SK-N-SH (cell line): ENCODE results near the gene FKBP7. TPM values are rescaled to one million over a fixed set of nuclear protein-coding genes. Genes with fewer than 3 reads are reported as not detected.

Experiments
- CTCF ChIA-PET: fragments of 300-600, 350-600 bp; formaldehyde crosslinking; extraction: SDS; loops from one replicate; lab custom pipeline; 2021; lab: Yijun Ruan, JAX
- POLR2A ChIA-PET: fragments of 350-600 bp; sonication (Branson Sonifier 250); formaldehyde crosslinking; extraction: SDS; loops from one replicate; lab custom pipeline; 2020; ENCODE audit warnings: antibody characterized with exemption, inconsistent platforms; lab: Yijun Ruan, JAX
- DNase-seq: peaks from one replicate; pipeline ENCODE4 v3.0.0; 2012
- H2AFZ ChIP-seq: fragments of 200-600 bp; sonication (generic); 2 replicates; pipeline ENCODE4 v1.8.1; 2016; ENCODE audit warnings: antibody characterized with exemption, mild to moderate bottlenecking, low read depth
- H3F3A ChIP-seq: fragments of 200-600 bp; sonication (generic); replicated peaks from 2 replicates; pipeline ENCODE3; 2016; ENCODE audit warnings: antibody characterized with exemption, mild to moderate bottlenecking; ENCODE audit not compliant: insufficient read depth
- H3K27ac ChIP-seq, 2 experiments: fragments of 200-500 bp in 1 of 2; fragments of 200-600 bp in 1 of 2; sonication (Bioruptor generic) in 1 of 2; sonication (generic), shearing (Covaris generic) in 1 of 2; 2 replicates each; pipeline versions ENCODE4 v1.5.1 to v1.6.1; 2014 to 2016; ENCODE audit warnings: low read depth in 2 of 2, inconsistent platforms in 1 of 2, low read length in 1 of 2, mild to moderate bottlenecking in 1 of 2, mixed read lengths in 1 of 2
- H3K27me3 ChIP-seq: fragments of 200-600 bp; sonication (generic), shearing (Covaris generic); 2 replicates; pipeline ENCODE4 v1.6.1; 2016; ENCODE audit warnings: mixed run types; ENCODE audit not compliant: insufficient read depth
- H3K36me3 ChIP-seq, 2 experiments: fragments of 200-500 bp in 1 of 2; fragments of 200-600 bp in 1 of 2; sonication (Bioruptor generic) in 1 of 2; sonication (generic) in 1 of 2; replicated peaks in 1 of 2; 2 replicates each; pipeline versions ENCODE3 to v1.5.1; 2014 to 2016; ENCODE audit warnings: low read length in 1 of 2, mild to moderate bottlenecking in 1 of 2; ENCODE audit not compliant: insufficient read depth in 2 of 2, control insufficient read depth in 1 of 2
- H3K4me1 ChIP-seq, 2 experiments: fragments of 200-500 bp in 1 of 2; fragments of 200-600 bp in 1 of 2; sonication (Bioruptor generic) in 1 of 2; sonication (generic), shearing (Covaris generic) in 1 of 2; 2 replicates each; pipeline versions ENCODE4 v1.5.1 to v1.6.1; 2014 to 2016; ENCODE audit warnings: low read depth in 1 of 2, low read length in 1 of 2, mixed run types in 1 of 2; ENCODE audit not compliant: insufficient read depth in 2 of 2, control insufficient read depth in 1 of 2
- H3K4me2 ChIP-seq: fragments of 200-600 bp; sonication (generic), shearing (Covaris generic); 2 replicates; pipeline ENCODE4 v1.6.1; 2017; ENCODE audit warnings: mixed run types
- H3K4me3 ChIP-seq, 2 experiments: fragments of 200-500 bp in 1 of 2; fragments of 200-600 bp in 1 of 2; sonication (Bioruptor generic) in 1 of 2; sonication (generic), shearing (Covaris generic) in 1 of 2; 2 replicates each; pipeline versions ENCODE4 v1.5.1 to v1.8.1; 2014 to 2016; ENCODE audit warnings: low read depth in 2 of 2, inconsistent platforms in 1 of 2, low read length in 1 of 2, mild to moderate bottlenecking in 1 of 2, mixed read lengths in 1 of 2, moderate library complexity in 1 of 2
- H3K79me2 ChIP-seq: fragments of 200-600 bp; sonication (generic); 2 replicates; pipeline ENCODE4 v1.8.1; 2017; ENCODE audit warnings: mild to moderate bottlenecking; ENCODE audit not compliant: insufficient read depth
- H3K9ac ChIP-seq: fragments of 200-600 bp; sonication (generic); 2 replicates; pipeline ENCODE4 v1.6.1; 2017; ENCODE audit warnings: mixed run types
- H3K9me2 ChIP-seq: fragments of 200-600 bp; sonication (generic); 2 replicates; pipeline ENCODE4 v1.6.1; 2017; ENCODE audit warnings: mixed run types
- H3K9me3 ChIP-seq: fragments of 200-600 bp; sonication (generic); 2 replicates; pipeline ENCODE4 v1.6.1; 2017; ENCODE audit warnings: mixed run types, mild to moderate bottlenecking, moderate library complexity
- H4K20me1 ChIP-seq: fragments of 200-600 bp; sonication (generic); 2 replicates; pipeline ENCODE4 v1.6.1; 2017; ENCODE audit warnings: mild to moderate bottlenecking, mixed run types; ENCODE audit not compliant: insufficient read depth
- CHD2 ChIP-seq: fragments of 150-350 bp; IDR thresholded peaks from 2 replicates; pipeline ENCODE4 v1.6.1; 2018; ENCODE audit warnings: low read length; ENCODE audit not compliant: partially characterized antibody
- FOXJ3 ChIP-seq: sonication (generic); formaldehyde crosslinking; IDR thresholded peaks from 2 replicates; pipeline ENCODE4 v1.5.1; 2020; ENCODE audit warnings: mild to moderate bottlenecking, missing genetic modification reagents
- GATA2 ChIP-seq: sonication (generic); formaldehyde crosslinking; IDR thresholded peaks from 2 replicates; pipeline ENCODE4 v1.5.0; 2020; ENCODE audit warnings: mild to moderate bottlenecking, missing genetic modification reagents
- JUND ChIP-seq: IDR thresholded peaks from 2 replicates; pipeline ENCODE4 v1.4.0; 2012
- RAD21 ChIP-seq: IDR thresholded peaks from 2 replicates; pipeline ENCODE4 v1.6.1; 2012; ENCODE audit warnings: mild to moderate bottlenecking, low read length
- RCOR1 ChIP-seq: fragments of 150-350 bp; IDR thresholded peaks from 2 replicates; pipeline ENCODE4 v1.6.1; 2017; ENCODE audit warnings: antibody characterized with exemption, low read length
- TEAD4 ChIP-seq: IDR thresholded peaks from 2 replicates; pipeline ENCODE4 v1.4.0; 2012; ENCODE audit warnings: mild to moderate bottlenecking, borderline replicate concordance; ENCODE audit not compliant: insufficient read depth
- YY1 ChIP-seq: IDR thresholded peaks from 2 replicates; pipeline ENCODE4 v1.4.0; 2012; ENCODE audit warnings: low read depth, mild to moderate bottlenecking
- WGBS: methylation state at CpG from one replicate; pipeline ENCODE4 v1.1.6; 2017; ENCODE audit warnings: low lambda C conversion rate; 5-methylcytosine and 5-hydroxymethylcytosine counted together
- polyA plus RNA-seq, 3 experiments: library from polyadenylated mRNA; depleted of rRNA; stranded (reverse); fragments of >200 nt; gene quantifications; 2 replicates each; pipeline ENCODE4 v1.2.3, GENCODE V29; 2012
- TF ChIP-seq, protein P1 (sequence below): fragments of 150-350 bp; IDR thresholded peaks from 2 replicates; pipeline ENCODE4 v1.6.1; 2017; ENCODE audit warnings: antibody characterized with exemption, low read length, low read depth, borderline replicate concordance
- TF ChIP-seq, protein P2 (sequence below): IDR thresholded peaks from 2 replicates; pipeline ENCODE4 v1.4.0; 2012; ENCODE audit warnings: low read depth, borderline replicate concordance
- TF ChIP-seq, protein P3 (sequence below): IDR thresholded peaks from 2 replicates; pipeline ENCODE4 v1.6.1; 2012; ENCODE audit warnings: mild to moderate bottlenecking, low read depth, low read length, moderate library complexity

Gene FKBP7
- polyA plus RNA-seq, 1 of the 3 experiments (the other 2 are of a cell fraction): 35.6 TPM

DNA sequence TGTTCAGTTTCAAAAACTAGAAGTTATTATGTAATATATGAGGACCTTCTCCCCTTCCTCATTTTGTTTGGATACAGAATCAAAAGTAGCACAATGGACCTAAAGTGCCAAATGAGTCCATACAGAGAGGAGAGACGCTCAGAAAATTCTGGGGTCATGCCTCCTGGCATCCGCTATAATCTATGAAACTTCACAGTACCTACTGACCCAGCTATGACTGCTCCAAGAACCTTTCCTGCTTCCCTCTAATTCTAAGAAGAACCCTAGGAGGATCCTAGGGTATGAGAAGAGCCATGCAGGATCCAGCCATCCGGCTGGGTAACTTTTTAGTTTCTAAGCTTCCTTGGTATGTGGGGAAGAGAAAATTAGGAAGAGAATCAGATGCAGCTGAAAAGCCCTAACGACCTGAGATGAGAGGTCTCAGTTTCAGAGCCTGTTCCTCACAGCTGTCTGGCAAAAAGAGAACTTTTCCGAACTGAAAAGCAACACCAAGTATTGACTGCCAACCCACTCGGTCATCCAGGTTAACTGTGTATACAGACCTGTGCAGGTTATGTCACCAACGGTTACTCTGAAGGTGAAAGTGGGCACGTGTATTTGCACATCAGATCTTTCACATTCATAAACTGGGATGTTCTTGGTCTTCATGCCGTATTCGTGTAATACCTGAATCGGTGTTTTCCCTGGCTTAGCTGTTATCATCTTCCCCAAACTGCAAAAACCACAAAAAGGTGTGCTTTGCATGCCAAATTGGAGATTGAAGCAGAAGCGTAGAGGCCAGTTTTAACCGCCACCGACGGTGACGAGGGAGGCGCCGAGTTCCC is 28.5 kb downstream of the FKBP7 start:
- H2AFZ ChIP-seq: peak overlapping the region; percentile 64
- no peaks in the 10 kb centered on the region for H3K9me2 ChIP-seq
- TF ChIP-seq, protein P1, sequence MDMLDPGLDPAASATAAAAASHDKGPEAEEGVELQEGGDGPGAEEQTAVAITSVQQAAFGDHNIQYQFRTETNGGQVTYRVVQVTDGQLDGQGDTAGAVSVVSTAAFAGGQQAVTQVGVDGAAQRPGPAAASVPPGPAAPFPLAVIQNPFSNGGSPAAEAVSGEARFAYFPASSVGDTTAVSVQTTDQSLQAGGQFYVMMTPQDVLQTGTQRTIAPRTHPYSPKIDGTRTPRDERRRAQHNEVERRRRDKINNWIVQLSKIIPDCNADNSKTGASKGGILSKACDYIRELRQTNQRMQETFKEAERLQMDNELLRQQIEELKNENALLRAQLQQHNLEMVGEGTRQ: no peak
- no peak for TF ChIP-seq RCOR1
- TF ChIP-seq GATA2 (CRISPR knock-in tag): no peak
- no peak for TF ChIP-seq JUND
- TF ChIP-seq, protein P2, sequence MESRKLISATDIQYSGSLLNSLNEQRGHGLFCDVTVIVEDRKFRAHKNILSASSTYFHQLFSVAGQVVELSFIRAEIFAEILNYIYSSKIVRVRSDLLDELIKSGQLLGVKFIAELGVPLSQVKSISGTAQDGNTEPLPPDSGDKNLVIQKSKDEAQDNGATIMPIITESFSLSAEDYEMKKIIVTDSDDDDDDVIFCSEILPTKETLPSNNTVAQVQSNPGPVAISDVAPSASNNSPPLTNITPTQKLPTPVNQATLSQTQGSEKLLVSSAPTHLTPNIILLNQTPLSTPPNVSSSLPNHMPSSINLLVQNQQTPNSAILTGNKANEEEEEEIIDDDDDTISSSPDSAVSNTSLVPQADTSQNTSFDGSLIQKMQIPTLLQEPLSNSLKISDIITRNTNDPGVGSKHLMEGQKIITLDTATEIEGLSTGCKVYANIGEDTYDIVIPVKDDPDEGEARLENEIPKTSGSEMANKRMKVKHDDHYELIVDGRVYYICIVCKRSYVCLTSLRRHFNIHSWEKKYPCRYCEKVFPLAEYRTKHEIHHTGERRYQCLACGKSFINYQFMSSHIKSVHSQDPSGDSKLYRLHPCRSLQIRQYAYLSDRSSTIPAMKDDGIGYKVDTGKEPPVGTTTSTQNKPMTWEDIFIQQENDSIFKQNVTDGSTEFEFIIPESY: no peak
- no peak for TF ChIP-seq RAD21
- TF ChIP-seq TEAD4: no peak
- no peak for TF ChIP-seq CHD2
- TF ChIP-seq FOXJ3 (CRISPR knock-in tag): no peak; the same call in 1 of the 2 replicates
- TF ChIP-seq, protein P3, sequence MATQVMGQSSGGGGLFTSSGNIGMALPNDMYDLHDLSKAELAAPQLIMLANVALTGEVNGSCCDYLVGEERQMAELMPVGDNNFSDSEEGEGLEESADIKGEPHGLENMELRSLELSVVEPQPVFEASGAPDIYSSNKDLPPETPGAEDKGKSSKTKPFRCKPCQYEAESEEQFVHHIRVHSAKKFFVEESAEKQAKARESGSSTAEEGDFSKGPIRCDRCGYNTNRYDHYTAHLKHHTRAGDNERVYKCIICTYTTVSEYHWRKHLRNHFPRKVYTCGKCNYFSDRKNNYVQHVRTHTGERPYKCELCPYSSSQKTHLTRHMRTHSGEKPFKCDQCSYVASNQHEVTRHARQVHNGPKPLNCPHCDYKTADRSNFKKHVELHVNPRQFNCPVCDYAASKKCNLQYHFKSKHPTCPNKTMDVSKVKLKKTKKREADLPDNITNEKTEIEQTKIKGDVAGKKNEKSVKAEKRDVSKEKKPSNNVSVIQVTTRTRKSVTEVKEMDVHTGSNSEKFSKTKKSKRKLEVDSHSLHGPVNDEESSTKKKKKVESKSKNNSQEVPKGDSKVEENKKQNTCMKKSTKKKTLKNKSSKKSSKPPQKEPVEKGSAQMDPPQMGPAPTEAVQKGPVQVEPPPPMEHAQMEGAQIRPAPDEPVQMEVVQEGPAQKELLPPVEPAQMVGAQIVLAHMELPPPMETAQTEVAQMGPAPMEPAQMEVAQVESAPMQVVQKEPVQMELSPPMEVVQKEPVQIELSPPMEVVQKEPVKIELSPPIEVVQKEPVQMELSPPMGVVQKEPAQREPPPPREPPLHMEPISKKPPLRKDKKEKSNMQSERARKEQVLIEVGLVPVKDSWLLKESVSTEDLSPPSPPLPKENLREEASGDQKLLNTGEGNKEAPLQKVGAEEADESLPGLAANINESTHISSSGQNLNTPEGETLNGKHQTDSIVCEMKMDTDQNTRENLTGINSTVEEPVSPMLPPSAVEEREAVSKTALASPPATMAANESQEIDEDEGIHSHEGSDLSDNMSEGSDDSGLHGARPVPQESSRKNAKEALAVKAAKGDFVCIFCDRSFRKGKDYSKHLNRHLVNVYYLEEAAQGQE: no peak
- no peak; the same call in 1 of the 2 replicates for TF ChIP-seq YY1
- peak overlapping the region; percentile 99 for H3K4me2 ChIP-seq
- 7% methylated on average over 16 of the region's 18 CpGs for WGBS
- H3K9ac ChIP-seq: peak overlapping the region; percentile 96
- no peaks in the 10 kb centered on the region for H3K9me3 ChIP-seq
- peaks cover 21% of the 10 kb centered on the region for H4K20me1 ChIP-seq
- H3K36me3 ChIP-seq: peaks cover 22 to 33% of the 10 kb centered on the region in 2 experiments
- H3K79me2 ChIP-seq: peaks cover 54% of the 10 kb centered on the region
- ChIA-PET CTCF (interaction anchor here (4.0 kb wide), 1 partner anchor 35 kb away, joined by 22 read pairs; no protein-coding TSS in a partner anchor), POLR2A (interaction anchor here (1.2 to 1.8 kb wide), 2 partner anchors 29 to 36 kb away, joined by 4 to 8 read pairs; no protein-coding TSS in a partner anchor)
- H3F3A ChIP-seq: peaks cover 4% of the 10 kb centered on the region
- no peak for DNase-seq
- H3K4me3 ChIP-seq: peak overlapping the region; percentile 97 to 100
- peaks cover 0 to 22% of the 10 kb centered on the region in 2 experiments; a peak in 2 of 4 replicates for H3K4me1 ChIP-seq
- no peaks in the 10 kb centered on the region for H3K27me3 ChIP-seq
- H3K27ac ChIP-seq: peak overlapping the region; percentile 91 to 98; a peak in 3 of 4 replicates
